IMR-90 (cell line): ENCODE measurements around the gene SKP1. TPM values are rescaled to one million over a fixed set of nuclear protein-coding genes. Genes with fewer than 3 reads are reported as not detected.

Experiments used
- ATAC-seq: fragments of 200-7000 bp; cut with Tn5 transposase; 2 replicates; pipeline ENCODE4 v1.9.1; 2020; ENCODE audit warnings: low read depth, mild to moderate bottlenecking, moderate library complexity
- BruUV-seq: library from RNA; stranded (reverse); fragments of 400-500 nt; replicated peaks from 2 replicates; lab custom pipeline; 2021; lab: Mats Ljungman, UMichigan
- CTCF ChIA-PET: fragments of 300-600 bp; formaldehyde crosslinking; extraction: SDS; loops from one replicate; lab custom pipeline; 2021; ENCODE audit warnings: antibody characterized with exemption; lab: Yijun Ruan, JAX
- POLR2A ChIA-PET: fragments of 300-600 bp; sonication (Branson Sonifier 250); formaldehyde crosslinking; loops from one replicate; lab custom pipeline; 2022; ENCODE audit warnings: antibody characterized with exemption; ENCODE audit not compliant: unreplicated experiment; lab: Charles Lee
- DNase-seq: peaks from one replicate; pipeline ENCODE4 v3.0.0; 2013
- H2AFZ ChIP-seq: replicated peaks from 2 replicates; pipeline ENCODE3; 2013; ENCODE audit warnings: low read length, mild to moderate bottlenecking; ENCODE audit not compliant: poor library complexity
- H2AK5ac ChIP-seq: 2 replicates; pipeline ENCODE4 v1.6.1; 2013; ENCODE audit warnings: low read depth, low read length, inconsistent platforms
- H2AK9ac ChIP-seq: replicated peaks from 2 replicates; pipeline ENCODE3; 2013; ENCODE audit warnings: mild to moderate bottlenecking, low read depth, low read length, moderate library complexity; ENCODE audit not compliant: poor library complexity
- H2BK120ac ChIP-seq: 2 replicates; pipeline ENCODE4 v1.6.1; 2013; ENCODE audit warnings: low read depth, low read length, inconsistent platforms
- H2BK15ac ChIP-seq: 3 replicates; pipeline ENCODE4 v1.6.1; 2013; ENCODE audit warnings: low read depth, low read length, inconsistent platforms
- H2BK20ac ChIP-seq: 2 replicates; pipeline ENCODE4 v1.6.1; 2013; ENCODE audit warnings: low read depth, mild to moderate bottlenecking, inconsistent platforms, low read length, moderate library complexity
- H2BK5ac ChIP-seq: 2 replicates; pipeline ENCODE4 v1.6.1; 2013; ENCODE audit warnings: mild to moderate bottlenecking, low read depth, low read length, inconsistent platforms; ENCODE audit not compliant: poor library complexity, severe bottlenecking
- H3K14ac ChIP-seq: replicated peaks from 2 replicates; pipeline ENCODE4 v1.6.1; 2013; ENCODE audit warnings: low read depth, low read length, inconsistent platforms
- H3K18ac ChIP-seq: 2 replicates; pipeline ENCODE4 v1.6.1; 2013; ENCODE audit warnings: low read depth, low read length, control low read depth
- H3K23ac ChIP-seq: 2 replicates; pipeline ENCODE4 v1.6.1; 2013; ENCODE audit warnings: low read depth, low read length, inconsistent platforms
- H3K27ac ChIP-seq: 2 replicates; pipeline ENCODE4 v1.5.1; 2013; ENCODE audit warnings: mild to moderate bottlenecking, control low read depth, low read length; ENCODE audit not compliant: insufficient read depth
- H3K27me3 ChIP-seq: 2 replicates; pipeline ENCODE4 v1.6.1; 2013; ENCODE audit warnings: low read length; ENCODE audit not compliant: control insufficient read depth, insufficient read depth
- H3K36me3 ChIP-seq: 2 replicates; pipeline ENCODE4 v1.6.1; 2013; ENCODE audit warnings: low read length, mixed read lengths; ENCODE audit not compliant: control insufficient read depth, insufficient read depth
- H3K4ac ChIP-seq: 2 replicates; pipeline ENCODE4 v1.6.1; 2013; ENCODE audit warnings: low read depth, low read length, inconsistent platforms
- H3K4me1 ChIP-seq: 2 replicates; pipeline ENCODE4 v1.6.1; 2013; ENCODE audit warnings: low read length, mixed read lengths; ENCODE audit not compliant: control insufficient read depth, insufficient read depth
- H3K4me2 ChIP-seq: 2 replicates; pipeline ENCODE4 v1.6.1; 2013; ENCODE audit warnings: low read depth, mild to moderate bottlenecking, control low read depth, low read length, moderate library complexity
- H3K4me3 ChIP-seq: 2 replicates; pipeline ENCODE4 v1.5.1; 2013; ENCODE audit warnings: low read depth, mild to moderate bottlenecking, control low read depth, low read length, moderate library complexity; ENCODE audit not compliant: insufficient read depth
- H3K56ac ChIP-seq: 2 replicates; pipeline ENCODE4 v1.6.1; 2013; ENCODE audit warnings: low read length, inconsistent platforms; ENCODE audit not compliant: insufficient read depth; ENCODE audit errors: extremely low read depth
- H3K79me1 ChIP-seq, 2 experiments: 2 replicates each; pipeline ENCODE4 v1.6.1; 2013; ENCODE audit warnings: low read length in 2 of 2, inconsistent platforms in 1 of 2, low read depth in 1 of 2
- H3K9ac ChIP-seq: 2 replicates; pipeline ENCODE4 v1.6.1; 2013; ENCODE audit warnings: low read depth, low read length, control low read depth
- H3K9me1 ChIP-seq: 2 replicates; pipeline ENCODE4 v1.6.1; 2013; ENCODE audit warnings: low read length, inconsistent platforms; ENCODE audit not compliant: insufficient read depth
- H3K9me3 ChIP-seq: 2 replicates; pipeline ENCODE4 v1.6.1; 2013; ENCODE audit warnings: low read length; ENCODE audit not compliant: control insufficient read depth, insufficient read depth
- H4K20me1 ChIP-seq: 2 replicates; pipeline ENCODE4 v1.6.1; 2013; ENCODE audit warnings: low read length, inconsistent platforms; ENCODE audit not compliant: insufficient read depth
- H4K5ac ChIP-seq: 2 replicates; pipeline ENCODE4 v1.6.1; 2013; ENCODE audit warnings: mild to moderate bottlenecking, low read depth, low read length, control low read depth
- H4K8ac ChIP-seq, 2 experiments: 2 replicates each; pipeline ENCODE4 v1.6.1; 2013; ENCODE audit warnings: low read depth in 2 of 2, low read length in 2 of 2, control low read depth in 1 of 2, inconsistent platforms in 1 of 2
- H4K91ac ChIP-seq: 2 replicates; pipeline ENCODE4 v1.6.1; 2013; ENCODE audit warnings: low read depth, low read length, inconsistent platforms; ENCODE audit not compliant: insufficient read depth
- BHLHE40 ChIP-seq: fragments of 150-350 bp; IDR thresholded peaks from 2 replicates; pipeline ENCODE4 v1.6.1; 2016; ENCODE audit warnings: mild to moderate bottlenecking, low read depth, low read length
- CEBPB ChIP-seq: IDR thresholded peaks from 2 replicates; pipeline ENCODE4 v1.6.1; 2012; ENCODE audit warnings: low read depth, low read length, improper control_type of control experiment
- CHD1 ChIP-seq: IDR thresholded peaks from 2 replicates; pipeline ENCODE4 v1.6.1; 2012; ENCODE audit warnings: low read depth, low read length, improper control_type of control experiment
- CTCF ChIP-seq: conservative IDR thresholded peaks from 2 replicates; pipeline ENCODE4 v1.5.1; 2012; ENCODE audit warnings: mild to moderate bottlenecking, low read depth, low read length, improper control_type of control experiment
- FOS ChIP-seq: fragments of 150-350 bp; IDR thresholded peaks from 2 replicates; pipeline ENCODE4 v1.6.1; 2016; ENCODE audit warnings: low read depth, low read length
- MAFK ChIP-seq: IDR thresholded peaks from 2 replicates; pipeline ENCODE4 v1.6.1; 2012; ENCODE audit warnings: low read depth, low read length, improper control_type of control experiment
- MAZ ChIP-seq: IDR thresholded peaks from 2 replicates; pipeline ENCODE4 v1.6.1; 2012; ENCODE audit warnings: low read depth, mild to moderate bottlenecking, low read length, improper control_type of control experiment, moderate library complexity, borderline replicate concordance
- MXI1 ChIP-seq: IDR thresholded peaks from 2 replicates; pipeline ENCODE4 v1.6.1; 2012; ENCODE audit warnings: low read depth, mild to moderate bottlenecking, low read length, moderate library complexity, borderline replicate concordance
- POLR2A ChIP-seq: IDR thresholded peaks from 2 replicates; pipeline ENCODE4 v1.6.1; 2012; ENCODE audit warnings: mild to moderate bottlenecking, low read depth, low read length
- RAD21 ChIP-seq: IDR thresholded peaks from 2 replicates; pipeline ENCODE4 v1.6.1; 2012; ENCODE audit warnings: low read length, improper control_type of control experiment
- RFX5 ChIP-seq: IDR thresholded peaks from 2 replicates; pipeline ENCODE4 v1.8.0; 2012; ENCODE audit warnings: low read depth, mild to moderate bottlenecking, low read length, moderate library complexity
- SMC3 ChIP-seq: fragments of 150-350 bp; IDR thresholded peaks from 2 replicates; pipeline ENCODE4 v1.6.1; 2016; ENCODE audit warnings: low read depth, mild to moderate bottlenecking, antibody characterized with exemption, low read length, moderate library complexity
- WGBS, 2 experiments: methylation state at CpG; one replicate each; pipeline versions ENCODE4 v1.1.5 to v1.1.7; 2013; ENCODE audit warnings: missing lambda C conversion rate in 2 of 2; ENCODE audit not compliant: insufficient read length in 1 of 2; ENCODE audit errors: extremely low coverage in 2 of 2; 5-methylcytosine and 5-hydroxymethylcytosine counted together
- dilution Hi-C: fragments of 300-500 bp; cut with HindIII; formaldehyde crosslinking; loops from one replicate; pipeline ENCODE4 v1.14.3; 2018; ENCODE audit warnings: low sequenced_read_pairs; ENCODE audit not compliant: unreplicated experiment
- in situ Hi-C: fragments of 300-500 bp; cut with MboI; formaldehyde crosslinking; loops from 3 replicates; pipeline ENCODE4 v1.14.3; 2019; ENCODE audit warnings: low sequenced_read_pairs, inconsistent platforms, mixed read lengths
- intact Hi-C: fragments of 100-400 bp; cut with micrococcal nuclease; formaldehyde crosslinking; loops from 2 replicates; pipeline ENCODE4 v1.10.0; 2022
- polyA plus RNA-seq, 3 experiments: library from polyadenylated mRNA; depleted of rRNA; stranded (reverse); fragments of >200 nt; gene quantifications; 2 replicates each; pipeline ENCODE4 v1.2.3, GENCODE V29; 2012; ENCODE audit warnings: low replicate concordance in 1 of 3
- total RNA-seq: library from RNA; depleted of rRNA; stranded (reverse); fragments of >200 nt; gene quantifications from 2 replicates; pipeline ENCODE4 v1.2.3, GENCODE V29; 2012
- TF ChIP-seq, protein P1 (sequence below): fragments of 150-350 bp; IDR thresholded peaks from 2 replicates; pipeline ENCODE4 v1.6.1; 2017; ENCODE audit warnings: mild to moderate bottlenecking, antibody characterized with exemption, low read length, low read depth
- TF ChIP-seq, protein P2 (sequence below): fragments of 150-350 bp; IDR thresholded peaks from 2 replicates; pipeline ENCODE4 v1.6.1; 2016; ENCODE audit warnings: low read depth, mild to moderate bottlenecking, low read length, moderate library complexity, borderline replicate concordance

The SKP1 gene
- total and polyA plus RNA-seq, 2 of the 4 experiments (the other 2 are of a cell fraction) = 206 to 618 TPM

DNA sequence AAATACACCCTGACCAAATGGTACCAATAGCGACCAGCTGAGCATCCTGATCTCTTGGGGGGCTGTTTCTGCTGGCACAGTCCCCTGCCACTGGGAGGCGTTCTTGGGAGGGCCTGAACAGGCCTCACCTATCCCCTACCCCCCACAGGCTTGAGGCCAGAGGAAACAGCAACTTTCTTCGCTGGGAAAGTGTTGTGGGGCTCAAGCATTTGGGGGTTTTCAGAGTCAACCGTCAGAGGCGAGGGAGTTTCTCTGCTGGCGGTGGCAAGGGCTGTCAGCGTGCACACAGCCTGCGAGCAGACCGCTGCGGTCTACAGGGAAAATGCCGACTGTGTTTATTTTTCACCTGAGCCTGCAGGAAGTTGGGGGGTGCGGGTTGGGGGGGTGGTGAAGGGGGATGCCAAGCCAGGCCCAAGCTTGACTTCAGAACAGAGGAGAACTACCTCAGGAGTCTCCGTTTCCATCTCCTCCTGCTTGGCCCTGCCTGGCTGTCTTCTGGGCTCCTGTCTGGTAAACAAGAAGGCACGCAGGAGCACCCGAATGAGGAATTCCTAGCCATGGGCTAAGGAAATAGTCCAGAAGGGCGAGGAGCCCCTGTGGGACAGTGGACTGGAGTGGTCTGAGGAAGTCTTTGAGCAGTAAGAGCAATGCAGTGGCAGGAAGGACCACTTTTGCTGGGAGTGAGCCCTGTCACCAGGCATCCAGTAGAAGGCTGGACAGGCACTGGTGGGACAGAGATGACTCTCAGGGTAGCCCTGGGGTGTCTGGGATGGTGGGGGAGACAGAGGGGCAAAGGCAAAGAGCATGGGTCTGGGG, 44.2 kb downstream of the SKP1 start:
- H3K9me1 ChIP-seq = peaks cover 9% of the 10 kb centered on the region; the same call in 1 of the 2 replicates
- H4K8ac ChIP-seq = no peak overlapping the region
- no peak overlapping the region for H3K4me2 ChIP-seq
- DNase-seq (no peak), ATAC-seq (no peak)
- no peak overlapping the region for H3K23ac ChIP-seq
- H2AK5ac ChIP-seq = no peak overlapping the region
- peaks cover 46% of the 10 kb centered on the region for H3K36me3 ChIP-seq
- no peak overlapping the region for H3K56ac ChIP-seq
- no peak overlapping the region for H4K5ac ChIP-seq
- peaks cover 29 to 77% of the 10 kb centered on the region in 2 experiments for H3K79me1 ChIP-seq
- TF ChIP-seq MXI1 = no peak
- TF ChIP-seq BHLHE40 = no peak
- TF ChIP-seq SMC3 = no peak
- TF ChIP-seq POLR2A = no peak
- TF ChIP-seq, protein P1, sequence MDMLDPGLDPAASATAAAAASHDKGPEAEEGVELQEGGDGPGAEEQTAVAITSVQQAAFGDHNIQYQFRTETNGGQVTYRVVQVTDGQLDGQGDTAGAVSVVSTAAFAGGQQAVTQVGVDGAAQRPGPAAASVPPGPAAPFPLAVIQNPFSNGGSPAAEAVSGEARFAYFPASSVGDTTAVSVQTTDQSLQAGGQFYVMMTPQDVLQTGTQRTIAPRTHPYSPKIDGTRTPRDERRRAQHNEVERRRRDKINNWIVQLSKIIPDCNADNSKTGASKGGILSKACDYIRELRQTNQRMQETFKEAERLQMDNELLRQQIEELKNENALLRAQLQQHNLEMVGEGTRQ = no peak
- TF ChIP-seq RFX5 = no peak
- no peak for TF ChIP-seq MAZ
- no peak for TF ChIP-seq CHD1
- no peak for TF ChIP-seq FOS
- no peak for TF ChIP-seq RAD21
- TF ChIP-seq CEBPB = no peak
- no peak for TF ChIP-seq CTCF
- TF ChIP-seq, protein P2, sequence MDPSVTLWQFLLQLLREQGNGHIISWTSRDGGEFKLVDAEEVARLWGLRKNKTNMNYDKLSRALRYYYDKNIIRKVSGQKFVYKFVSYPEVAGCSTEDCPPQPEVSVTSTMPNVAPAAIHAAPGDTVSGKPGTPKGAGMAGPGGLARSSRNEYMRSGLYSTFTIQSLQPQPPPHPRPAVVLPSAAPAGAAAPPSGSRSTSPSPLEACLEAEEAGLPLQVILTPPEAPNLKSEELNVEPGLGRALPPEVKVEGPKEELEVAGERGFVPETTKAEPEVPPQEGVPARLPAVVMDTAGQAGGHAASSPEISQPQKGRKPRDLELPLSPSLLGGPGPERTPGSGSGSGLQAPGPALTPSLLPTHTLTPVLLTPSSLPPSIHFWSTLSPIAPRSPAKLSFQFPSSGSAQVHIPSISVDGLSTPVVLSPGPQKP = no peak
- no peak for TF ChIP-seq MAFK
- no peaks in the 10 kb centered on the region for H3K9me3 ChIP-seq
- intact Hi-C loops = no loop called here
- H3K18ac ChIP-seq = no peak overlapping the region
- ChIA-PET POLR2A (no interaction called here), CTCF (interaction anchor here (1.2 kb wide), 1 partner anchor 8 kb away, joined by 4 read pairs; no protein-coding TSS in a partner anchor)
- H4K20me1 ChIP-seq = peaks cover 34% of the 10 kb centered on the region
- no peak overlapping the region for H3K9ac ChIP-seq
- H2AFZ ChIP-seq = no peak overlapping the region
- no peak overlapping the region for H2BK5ac ChIP-seq
- dilution Hi-C loops = no loop called here
- H3K4me1 ChIP-seq = 0 out of 2 replicates have a peak, but pooled peaks cover 2% of the 10 kb centered on the region
- WGBS, 2 experiments = 100% methylated on average over 1 of the region's 16 CpGs; no CpG with 5 or more reads in 1 of the 2 experiments
- no peaks in the 10 kb centered on the region for H3K27me3 ChIP-seq
- in situ Hi-C loops = no loop called here
- no peak overlapping the region for H3K4me3 ChIP-seq
- H3K14ac ChIP-seq = no peak overlapping the region
- no peak overlapping the region for H4K91ac ChIP-seq
- H2BK120ac ChIP-seq = no peak overlapping the region
- no peak overlapping the region for H2BK15ac ChIP-seq
- no peak overlapping the region for H2BK20ac ChIP-seq
- BruUV-seq = no TSS peak
- no peak overlapping the region for H3K4ac ChIP-seq
- no peak overlapping the region for H3K27ac ChIP-seq
- H2AK9ac ChIP-seq = no peak overlapping the region
